ENCODE results near the gene GAB2. TPM values are rescaled to one million over a fixed set of nuclear protein-coding genes. Genes with fewer than 3 reads are reported as not detected.

The GAB2 gene
- total and polyA plus RNA-seq, 2 of the 13 experiments (the other 11 are each of a cell fraction or from before 2014, with no cell fraction given): 4.1 to 8.6 TPM

DNA sequence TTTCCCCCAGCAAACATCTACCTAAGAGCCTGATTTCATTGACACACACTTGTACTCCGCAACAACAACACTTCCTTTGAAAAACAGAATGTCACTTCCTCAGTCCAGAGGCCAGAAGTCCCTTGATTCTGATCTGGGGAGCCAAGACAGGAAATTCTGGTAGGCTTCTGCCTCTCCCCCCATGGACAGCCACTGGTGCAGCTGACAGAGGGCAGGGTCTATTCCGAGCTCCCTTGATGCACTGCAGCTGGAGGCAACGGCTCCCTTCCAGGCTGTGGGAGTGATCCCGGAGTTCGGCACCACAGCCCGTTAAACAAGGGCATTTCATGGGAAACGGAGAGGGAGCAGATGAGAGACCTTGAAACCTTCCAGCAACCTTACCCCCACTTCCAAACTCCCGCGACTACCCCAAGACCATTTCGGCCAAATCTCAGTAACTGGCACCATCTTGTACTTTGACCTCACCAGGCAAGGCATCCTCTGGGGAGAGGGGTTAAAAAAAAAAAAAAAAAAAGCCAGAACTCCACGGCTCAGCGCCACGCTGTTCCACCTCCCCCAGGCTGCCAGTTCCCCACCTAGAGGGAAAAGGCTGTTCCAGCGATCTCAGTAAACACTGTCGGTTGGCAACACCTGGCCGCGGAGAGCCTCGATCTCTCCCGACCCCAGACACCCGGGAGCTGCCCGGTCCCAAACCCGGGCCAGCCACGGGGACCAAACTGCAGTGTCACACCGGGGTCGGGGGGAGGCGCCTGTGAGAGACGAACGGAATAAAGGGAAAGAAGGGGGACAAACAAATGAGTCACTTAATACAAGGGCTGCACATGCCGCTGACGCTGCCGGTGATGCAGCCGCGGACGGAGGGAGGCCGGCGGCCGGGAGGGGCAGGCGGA, 1.1 kb downstream of the GAB2 start (continued):
- TF ChIP-seq, protein P1, sequence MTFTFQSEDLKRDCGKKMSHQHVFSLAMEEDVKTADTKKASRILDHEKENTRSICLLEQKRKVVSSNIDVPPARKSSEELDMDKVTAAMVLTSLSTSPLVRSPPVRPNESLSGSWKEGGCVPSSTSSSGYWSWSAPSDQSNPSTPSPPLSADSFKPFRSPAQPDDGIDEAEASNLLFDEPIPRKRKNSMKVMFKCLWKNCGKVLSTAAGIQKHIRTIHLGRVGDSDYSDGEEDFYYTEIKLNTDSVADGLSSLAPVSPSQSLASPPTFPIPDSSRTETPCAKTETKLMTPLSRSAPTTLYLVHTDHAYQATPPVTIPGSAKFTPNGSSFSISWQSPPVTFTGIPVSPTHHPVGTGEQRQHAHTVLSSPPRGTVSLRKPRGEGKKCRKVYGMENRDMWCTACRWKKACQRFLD (CRISPR knock-in tag; IDR thresholded peaks at IDR 0.05; ENCODE audit: borderline replicate concordance): 0 out of 2 replicates have a peak, but pooled peaks have one; percentile 32
- no peak for TF ChIP-seq ZNF12 (CRISPR knock-in tag; IDR thresholded peaks at IDR 0.05)
- no peak for TF ChIP-seq IKZF4 (CRISPR knock-in tag; IDR thresholded peaks at IDR 0.05; ENCODE audit: borderline replicate concordance, low read depth, not compliant biosample characterization)
- peak; percentile 42; the same call in 1 of the 2 replicates for TF ChIP-seq PHF8 (CRISPR knock-in tag; IDR thresholded peaks at IDR 0.05)
- TF ChIP-seq ZNF562 (CRISPR knock-in tag; IDR thresholded peaks at IDR 0.05; ENCODE audit: borderline replicate concordance): no peak
- TF ChIP-seq, protein P2, sequence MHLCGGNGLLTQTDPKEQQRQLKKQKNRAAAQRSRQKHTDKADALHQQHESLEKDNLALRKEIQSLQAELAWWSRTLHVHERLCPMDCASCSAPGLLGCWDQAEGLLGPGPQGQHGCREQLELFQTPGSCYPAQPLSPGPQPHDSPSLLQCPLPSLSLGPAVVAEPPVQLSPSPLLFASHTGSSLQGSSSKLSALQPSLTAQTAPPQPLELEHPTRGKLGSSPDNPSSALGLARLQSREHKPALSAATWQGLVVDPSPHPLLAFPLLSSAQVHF (CRISPR knock-in tag; IDR thresholded peaks at IDR 0.05): no peak
- TF ChIP-seq KDM1A (CRISPR knock-in tag; IDR thresholded peaks at IDR 0.05): 0 out of 2 replicates have a peak, but pooled peaks have one; percentile 3
- no peak for TF ChIP-seq RAD51 (IDR thresholded peaks at IDR 0.05; ENCODE audit: borderline replicate concordance)
- peak; percentile 76 for TF ChIP-seq ASH2L (IDR thresholded peaks at IDR 0.05; ENCODE audit: insufficient read length, low read depth, low read length)
- TF ChIP-seq ZMYM3 (CRISPR knock-in tag; IDR thresholded peaks at IDR 0.05): peak; percentile 58; the same call in 1 of the 2 replicates
- TF ChIP-seq AGO1 (IDR thresholded peaks at IDR 0.05; ENCODE audit: low read depth, low read length, poor library complexity, severe bottlenecking): peak; percentile 62
- 0 out of 2 replicates have a peak, but pooled peaks have one; percentile 17 for TF ChIP-seq EED (CRISPR knock-in tag; IDR thresholded peaks at IDR 0.05)
- TF ChIP-seq, protein P3, sequence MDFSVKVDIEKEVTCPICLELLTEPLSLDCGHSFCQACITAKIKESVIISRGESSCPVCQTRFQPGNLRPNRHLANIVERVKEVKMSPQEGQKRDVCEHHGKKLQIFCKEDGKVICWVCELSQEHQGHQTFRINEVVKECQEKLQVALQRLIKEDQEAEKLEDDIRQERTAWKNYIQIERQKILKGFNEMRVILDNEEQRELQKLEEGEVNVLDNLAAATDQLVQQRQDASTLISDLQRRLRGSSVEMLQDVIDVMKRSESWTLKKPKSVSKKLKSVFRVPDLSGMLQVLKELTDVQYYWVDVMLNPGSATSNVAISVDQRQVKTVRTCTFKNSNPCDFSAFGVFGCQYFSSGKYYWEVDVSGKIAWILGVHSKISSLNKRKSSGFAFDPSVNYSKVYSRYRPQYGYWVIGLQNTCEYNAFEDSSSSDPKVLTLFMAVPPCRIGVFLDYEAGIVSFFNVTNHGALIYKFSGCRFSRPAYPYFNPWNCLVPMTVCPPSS (IDR thresholded peaks at IDR 0.05): no peak
- TF ChIP-seq PAF1 (CRISPR knock-in tag; IDR thresholded peaks at IDR 0.05): no peak
- peak; percentile 59; the same call in 1 of the 2 replicates for TF ChIP-seq ZNF317 (CRISPR knock-in tag; IDR thresholded peaks at IDR 0.05)
- TF ChIP-seq, protein P4, sequence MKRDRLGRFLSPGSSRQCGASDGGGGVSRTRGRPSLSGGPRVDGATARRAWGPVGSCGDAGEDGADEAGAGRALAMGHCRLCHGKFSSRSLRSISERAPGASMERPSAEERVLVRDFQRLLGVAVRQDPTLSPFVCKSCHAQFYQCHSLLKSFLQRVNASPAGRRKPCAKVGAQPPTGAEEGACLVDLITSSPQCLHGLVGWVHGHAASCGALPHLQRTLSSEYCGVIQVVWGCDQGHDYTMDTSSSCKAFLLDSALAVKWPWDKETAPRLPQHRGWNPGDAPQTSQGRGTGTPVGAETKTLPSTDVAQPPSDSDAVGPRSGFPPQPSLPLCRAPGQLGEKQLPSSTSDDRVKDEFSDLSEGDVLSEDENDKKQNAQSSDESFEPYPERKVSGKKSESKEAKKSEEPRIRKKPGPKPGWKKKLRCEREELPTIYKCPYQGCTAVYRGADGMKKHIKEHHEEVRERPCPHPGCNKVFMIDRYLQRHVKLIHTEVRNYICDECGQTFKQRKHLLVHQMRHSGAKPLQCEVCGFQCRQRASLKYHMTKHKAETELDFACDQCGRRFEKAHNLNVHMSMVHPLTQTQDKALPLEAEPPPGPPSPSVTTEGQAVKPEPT (CRISPR knock-in tag; IDR thresholded peaks at IDR 0.05; ENCODE audit: low read depth): no peak
- no peak for TF ChIP-seq YEATS2 (CRISPR knock-in tag; IDR thresholded peaks at IDR 0.05; ENCODE audit: borderline replicate concordance)
- TF ChIP-seq ATF1 (CRISPR knock-in tag; IDR thresholded peaks at IDR 0.05): no peak
- TF ChIP-seq ZKSCAN8 (CRISPR knock-in tag; IDR thresholded peaks at IDR 0.05; ENCODE audit: borderline replicate concordance): no peak; the same call in 1 of the 2 replicates
- TF ChIP-seq PPARG (CRISPR knock-in tag; conservative IDR thresholded peaks at IDR 0.05): no peak
- no peak; the same call in 1 of the 2 replicates for TF ChIP-seq ZNF614 (CRISPR knock-in tag; IDR thresholded peaks at IDR 0.05; ENCODE audit: borderline replicate concordance)
- no peak; the same call in 1 of the 2 replicates for TF ChIP-seq NFKB2 (CRISPR knock-in tag; IDR thresholded peaks at IDR 0.05; ENCODE audit: borderline replicate concordance)
- no peak for TF ChIP-seq ADNP (CRISPR knock-in tag; IDR thresholded peaks at IDR 0.05)
- no peak for TF ChIP-seq NRL (CRISPR knock-in tag; IDR thresholded peaks at IDR 0.05; ENCODE audit: borderline replicate concordance)
- TF ChIP-seq ZBTB1 (CRISPR knock-in tag; IDR thresholded peaks at IDR 0.05; ENCODE audit: borderline replicate concordance): no peak; the same call in 1 of the 2 replicates
